HUDEP-2 (cell line): Measurements from ENCODE around the gene LIMK2.
A peak's percentile ranks its signal among the peaks of the same experiment; 100 is the strongest.

Experiments used
- DNase-seq, 76 experiments: peaks; one replicate each; lab custom pipeline; 2025; ENCODE audit not compliant: unreplicated experiment in 76 of 76; lab: John Stamatoyannopoulos, UW

The LIMK2 gene

DNA sequence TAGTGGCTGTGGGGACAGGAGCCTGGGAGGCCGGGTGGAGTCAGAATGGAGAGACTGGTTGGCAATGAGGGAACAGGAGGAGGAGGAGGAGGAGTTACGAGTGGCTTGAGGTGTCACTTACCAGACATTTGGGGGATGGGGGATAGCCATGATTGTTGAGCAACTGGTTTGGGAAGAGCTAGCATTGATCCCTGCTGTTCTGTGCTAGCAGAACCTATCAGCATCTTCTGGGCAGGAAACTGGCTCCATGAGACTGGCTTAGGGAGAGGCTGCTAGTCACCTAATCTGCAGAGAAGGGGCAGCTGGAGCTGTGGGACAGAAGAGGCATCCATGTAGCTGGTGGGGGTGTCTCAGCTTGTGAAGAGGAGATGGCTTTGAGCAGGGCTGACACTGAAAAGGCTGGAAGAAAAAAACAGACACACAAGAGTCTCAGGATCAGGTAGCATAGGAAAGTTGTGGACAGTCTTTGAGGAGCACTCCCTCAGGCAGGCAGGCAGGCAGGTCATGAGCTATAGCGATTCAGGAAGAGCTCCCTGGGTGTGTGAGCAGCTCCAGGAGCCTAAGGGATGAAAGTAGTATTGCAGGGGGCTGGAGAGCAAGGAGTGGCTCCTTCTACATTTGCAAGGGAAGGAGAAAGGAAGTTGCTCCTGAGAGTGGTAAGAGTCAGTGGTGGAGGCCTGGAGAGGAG lies 57.9 kb downstream of the LIMK2 start:
- no peak for DNase-seq

DNA sequence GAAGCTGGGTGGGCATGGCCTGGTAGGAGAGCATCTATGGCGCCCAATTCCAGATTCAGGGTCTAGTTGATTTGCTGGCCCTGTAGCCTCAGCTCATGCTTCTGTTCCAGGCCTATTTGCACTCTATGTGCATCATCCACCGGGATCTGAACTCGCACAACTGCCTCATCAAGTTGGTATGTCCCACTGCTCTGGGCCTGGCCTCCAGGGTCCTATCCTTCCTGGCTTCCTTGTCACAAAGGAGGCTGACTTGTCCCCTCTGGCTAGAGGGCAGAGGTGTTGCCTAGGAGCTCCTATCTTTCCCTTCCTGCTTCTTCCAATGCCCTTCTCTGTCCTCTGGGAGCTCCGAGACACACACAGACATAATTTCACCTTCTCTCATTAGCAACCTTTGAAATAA lies 58.9 kb downstream of the LIMK2 start:
- DNase-seq, result no peak

DNA sequence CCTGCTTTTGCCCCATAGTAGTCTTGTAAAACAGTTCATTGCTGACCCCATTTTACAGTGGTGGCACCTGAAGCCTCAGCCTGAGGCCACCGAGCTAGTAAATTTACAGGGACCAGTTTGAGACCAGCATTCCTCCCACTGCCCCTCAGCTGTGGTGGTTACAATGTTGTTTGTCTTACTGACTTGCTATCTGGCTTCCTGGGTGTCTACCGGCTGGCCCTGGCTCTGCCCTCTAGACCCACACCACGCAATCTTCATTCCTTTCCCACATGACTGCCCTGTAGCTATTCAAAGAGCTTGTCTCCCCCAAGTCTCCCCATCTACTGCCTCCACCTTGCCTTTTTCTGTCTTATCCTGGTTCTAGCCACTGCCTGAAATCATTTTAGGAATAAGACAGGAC lies 59.4 kb downstream of the LIMK2 start:
- no peak for DNase-seq

DNA sequence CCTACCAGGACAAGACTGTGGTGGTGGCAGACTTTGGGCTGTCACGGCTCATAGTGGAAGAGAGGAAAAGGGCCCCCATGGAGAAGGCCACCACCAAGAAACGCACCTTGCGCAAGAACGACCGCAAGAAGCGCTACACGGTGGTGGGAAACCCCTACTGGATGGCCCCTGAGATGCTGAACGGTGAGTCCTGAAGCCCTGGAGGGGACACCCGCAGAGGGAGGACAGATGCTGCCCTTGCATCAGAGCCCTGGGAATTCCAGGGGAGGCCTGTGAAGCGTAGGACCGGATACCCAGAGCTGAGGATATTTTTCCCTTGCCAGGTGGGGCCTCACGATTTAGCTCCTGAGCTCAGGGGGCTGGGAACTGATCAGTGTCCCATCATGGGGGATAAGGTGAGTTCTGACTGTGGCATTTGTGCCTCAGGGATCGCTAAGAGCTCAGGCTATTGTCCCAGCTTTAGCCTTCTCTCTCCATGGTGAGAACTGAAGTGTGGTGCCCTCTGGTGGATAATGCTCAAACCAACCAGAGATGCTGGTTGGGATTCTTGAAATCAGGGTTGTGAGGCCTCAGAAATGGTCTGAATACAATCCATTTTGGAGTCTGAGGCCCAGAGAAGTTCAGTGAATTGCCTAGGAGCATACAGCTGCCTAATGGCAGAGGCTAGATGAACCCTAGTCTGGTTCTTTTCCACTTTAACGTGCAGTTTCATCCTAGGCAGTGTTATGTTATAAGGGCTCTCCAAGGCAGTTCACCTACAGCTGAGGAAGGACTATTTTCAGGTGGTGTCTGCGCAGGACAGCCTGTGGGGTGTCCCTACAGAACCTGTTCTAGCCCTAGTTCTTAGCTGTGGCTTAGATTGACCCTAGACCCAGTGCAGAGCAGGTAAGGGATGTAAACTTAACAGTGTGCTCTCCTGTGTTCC lies 60.7 kb downstream of the LIMK2 start:
- DNase-seq, result peak in 42 of 76 experiments; percentile 1 to 54 (median 18)

DNA sequence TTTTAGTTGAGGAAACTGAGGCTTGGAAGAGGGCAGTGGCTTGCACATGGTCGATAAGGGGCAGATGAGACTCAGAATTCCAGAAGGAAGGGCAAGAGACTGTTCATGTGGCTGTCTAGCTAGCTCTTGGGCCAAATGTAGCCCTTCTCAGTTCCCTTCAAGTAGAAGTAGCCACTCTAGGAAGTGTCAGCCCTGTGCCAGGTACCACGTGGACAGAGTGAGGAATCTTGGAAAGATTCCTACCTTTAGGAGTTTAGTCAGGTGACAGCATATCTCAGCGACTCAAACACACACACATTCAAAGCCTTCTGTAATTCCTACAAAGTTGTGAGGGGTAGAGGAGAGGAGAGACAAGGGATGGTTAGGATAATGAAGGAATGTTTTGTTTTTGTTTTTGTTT lies 61.9 kb downstream of the LIMK2 start:
- DNase-seq, result no peak

DNA sequence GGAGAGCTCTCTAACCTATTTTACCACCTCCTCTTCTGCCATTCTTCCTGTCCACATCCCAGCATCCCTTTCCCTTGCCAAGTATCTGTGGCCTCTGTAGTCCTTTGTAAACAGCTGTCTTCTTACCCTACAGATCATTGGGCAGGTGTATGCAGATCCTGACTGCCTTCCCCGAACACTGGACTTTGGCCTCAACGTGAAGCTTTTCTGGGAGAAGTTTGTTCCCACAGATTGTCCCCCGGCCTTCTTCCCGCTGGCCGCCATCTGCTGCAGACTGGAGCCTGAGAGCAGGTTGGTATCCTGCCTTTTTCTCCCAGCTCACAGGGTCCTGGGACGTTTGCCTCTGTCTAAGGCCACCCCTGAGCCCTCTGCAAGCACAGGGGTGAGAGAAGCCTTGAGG lies 62.9 kb downstream of the LIMK2 start:
- DNase-seq, result no peak

DNA sequence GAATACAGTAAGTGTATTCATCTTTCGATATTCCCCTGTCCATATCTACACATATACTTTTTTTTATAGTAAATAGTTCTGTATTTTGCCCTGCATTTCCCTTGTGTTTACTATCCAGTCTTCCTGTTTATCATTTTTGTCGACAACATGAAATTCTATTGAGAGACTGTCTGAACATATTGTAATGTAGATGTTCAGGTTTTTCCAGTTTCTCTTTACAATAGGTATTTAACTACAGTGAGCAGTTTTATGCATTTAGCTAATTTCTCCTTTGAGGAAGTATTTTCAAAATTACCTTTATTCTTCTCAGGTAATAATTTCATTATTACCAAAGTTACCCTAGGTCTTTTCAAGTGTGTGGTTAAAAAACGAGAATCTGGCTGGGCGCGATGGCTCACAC lies 63.5 kb downstream of the LIMK2 start:
- DNase-seq, result no peak

DNA sequence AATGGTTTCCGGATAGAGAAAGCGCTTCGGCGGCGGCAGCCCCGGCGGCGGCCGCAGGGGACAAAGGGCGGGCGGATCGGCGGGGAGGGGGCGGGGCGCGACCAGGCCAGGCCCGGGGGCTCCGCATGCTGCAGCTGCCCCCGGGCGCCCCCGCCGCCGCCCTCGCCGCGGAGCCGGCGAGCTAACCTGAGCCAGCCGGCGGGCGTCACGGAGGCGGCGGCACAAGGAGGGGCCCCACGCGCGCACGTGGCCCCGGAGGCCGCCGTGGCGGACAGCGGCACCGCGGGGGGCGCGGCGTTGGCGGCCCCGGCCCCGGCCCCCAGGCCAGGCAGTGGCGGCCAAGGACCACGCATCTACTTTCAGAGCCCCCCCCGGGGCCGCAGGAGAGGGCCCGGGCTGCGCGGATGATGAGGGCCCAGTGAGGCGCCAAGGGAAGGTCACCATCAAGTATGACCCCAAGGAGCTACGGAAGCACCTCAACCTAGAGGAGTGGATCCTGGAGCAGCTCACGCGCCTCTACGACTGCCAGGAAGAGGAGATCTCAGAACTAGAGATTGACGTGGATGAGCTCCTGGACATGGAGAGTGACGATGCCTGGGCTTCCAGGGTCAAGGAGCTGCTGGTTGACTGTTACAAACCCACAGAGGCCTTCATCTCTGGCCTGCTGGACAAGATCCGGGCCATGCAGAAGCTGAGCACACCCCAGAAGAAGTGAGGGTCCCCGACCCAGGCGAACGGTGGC lies 64.5 kb downstream of the LIMK2 start:
- no peak for DNase-seq

DNA sequence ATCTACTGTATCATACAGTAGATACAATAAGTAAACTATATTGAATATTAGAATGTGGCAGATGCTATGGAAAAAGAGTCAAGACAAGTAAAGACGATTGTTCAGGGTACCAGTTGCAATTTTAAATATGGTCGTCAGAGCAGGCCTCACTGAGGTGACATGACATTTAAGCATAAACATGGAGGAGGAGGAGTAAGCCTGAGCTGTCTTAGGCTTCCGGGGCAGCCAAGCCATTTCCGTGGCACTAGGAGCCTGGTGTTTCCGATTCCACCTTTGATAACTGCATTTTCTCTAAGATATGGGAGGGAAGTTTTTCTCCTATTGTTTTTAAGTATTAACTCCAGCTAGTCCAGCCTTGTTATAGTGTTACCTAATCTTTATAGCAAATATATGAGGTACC lies 65.6 kb downstream of the LIMK2 start:
- no peak for DNase-seq

DNA sequence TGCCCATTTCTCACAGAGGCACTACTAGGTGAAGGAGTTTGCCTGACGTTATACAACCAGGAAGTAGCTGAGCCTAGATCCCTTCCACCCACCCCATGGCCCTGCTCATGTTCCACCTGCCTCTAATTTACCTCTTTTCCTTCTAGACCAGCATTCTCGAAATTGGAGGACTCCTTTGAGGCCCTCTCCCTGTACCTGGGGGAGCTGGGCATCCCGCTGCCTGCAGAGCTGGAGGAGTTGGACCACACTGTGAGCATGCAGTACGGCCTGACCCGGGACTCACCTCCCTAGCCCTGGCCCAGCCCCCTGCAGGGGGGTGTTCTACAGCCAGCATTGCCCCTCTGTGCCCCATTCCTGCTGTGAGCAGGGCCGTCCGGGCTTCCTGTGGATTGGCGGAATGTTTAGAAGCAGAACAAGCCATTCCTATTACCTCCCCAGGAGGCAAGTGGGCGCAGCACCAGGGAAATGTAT lies 66.1 kb downstream of the LIMK2 start:
- DNase-seq, result no peak

DNA sequence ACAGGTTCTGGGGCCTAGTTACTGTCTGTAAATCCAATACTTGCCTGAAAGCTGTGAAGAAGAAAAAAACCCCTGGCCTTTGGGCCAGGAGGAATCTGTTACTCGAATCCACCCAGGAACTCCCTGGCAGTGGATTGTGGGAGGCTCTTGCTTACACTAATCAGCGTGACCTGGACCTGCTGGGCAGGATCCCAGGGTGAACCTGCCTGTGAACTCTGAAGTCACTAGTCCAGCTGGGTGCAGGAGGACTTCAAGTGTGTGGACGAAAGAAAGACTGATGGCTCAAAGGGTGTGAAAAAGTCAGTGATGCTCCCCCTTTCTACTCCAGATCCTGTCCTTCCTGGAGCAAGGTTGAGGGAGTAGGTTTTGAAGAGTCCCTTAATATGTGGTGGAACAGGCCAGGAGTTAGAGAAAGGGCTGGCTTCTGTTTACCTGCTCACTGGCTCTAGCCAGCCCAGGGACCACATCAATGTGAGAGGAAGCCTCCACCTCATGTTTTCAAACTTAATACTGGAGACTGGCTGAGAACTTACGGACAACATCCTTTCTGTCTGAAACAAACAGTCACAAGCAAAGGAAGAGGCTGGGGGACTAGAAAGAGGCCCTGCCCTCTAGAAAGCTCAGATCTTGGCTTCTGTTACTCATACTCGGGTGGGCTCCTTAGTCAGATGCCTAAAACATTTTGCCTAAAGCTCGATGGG lies 66.7 kb downstream of the LIMK2 start:
- DNase-seq, result no peak

DNA sequence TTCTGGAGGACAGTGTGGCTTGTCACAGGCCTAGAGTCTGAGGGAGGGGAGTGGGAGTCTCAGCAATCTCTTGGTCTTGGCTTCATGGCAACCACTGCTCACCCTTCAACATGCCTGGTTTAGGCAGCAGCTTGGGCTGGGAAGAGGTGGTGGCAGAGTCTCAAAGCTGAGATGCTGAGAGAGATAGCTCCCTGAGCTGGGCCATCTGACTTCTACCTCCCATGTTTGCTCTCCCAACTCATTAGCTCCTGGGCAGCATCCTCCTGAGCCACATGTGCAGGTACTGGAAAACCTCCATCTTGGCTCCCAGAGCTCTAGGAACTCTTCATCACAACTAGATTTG lies 67.2 kb downstream of the LIMK2 start:
- DNase-seq, result no peak

DNA sequence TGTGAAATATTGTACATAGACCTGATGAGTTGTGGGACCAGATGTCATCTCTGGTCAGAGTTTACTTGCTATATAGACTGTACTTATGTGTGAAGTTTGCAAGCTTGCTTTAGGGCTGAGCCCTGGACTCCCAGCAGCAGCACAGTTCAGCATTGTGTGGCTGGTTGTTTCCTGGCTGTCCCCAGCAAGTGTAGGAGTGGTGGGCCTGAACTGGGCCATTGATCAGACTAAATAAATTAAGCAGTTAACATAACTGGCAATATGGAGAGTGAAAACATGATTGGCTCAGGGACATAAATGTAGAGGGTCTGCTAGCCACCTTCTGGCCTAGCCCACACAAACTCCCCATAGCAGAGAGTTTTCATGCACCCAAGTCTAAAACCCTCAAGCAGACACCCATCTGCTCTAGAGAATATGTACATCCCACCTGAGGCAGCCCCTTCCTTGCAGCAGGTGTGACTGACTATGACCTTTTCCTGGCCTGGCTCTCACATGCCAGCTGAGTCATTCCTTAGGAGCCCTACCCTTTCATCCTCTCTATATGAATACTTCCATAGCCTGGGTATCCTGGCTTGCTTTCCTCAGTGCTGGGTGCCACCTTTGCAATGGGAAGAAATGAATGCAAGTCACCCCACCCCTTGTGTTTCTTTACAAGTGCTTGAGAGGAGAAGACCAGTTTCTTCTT lies 67.9 kb downstream of the LIMK2 start:
- no peak for DNase-seq

DNA sequence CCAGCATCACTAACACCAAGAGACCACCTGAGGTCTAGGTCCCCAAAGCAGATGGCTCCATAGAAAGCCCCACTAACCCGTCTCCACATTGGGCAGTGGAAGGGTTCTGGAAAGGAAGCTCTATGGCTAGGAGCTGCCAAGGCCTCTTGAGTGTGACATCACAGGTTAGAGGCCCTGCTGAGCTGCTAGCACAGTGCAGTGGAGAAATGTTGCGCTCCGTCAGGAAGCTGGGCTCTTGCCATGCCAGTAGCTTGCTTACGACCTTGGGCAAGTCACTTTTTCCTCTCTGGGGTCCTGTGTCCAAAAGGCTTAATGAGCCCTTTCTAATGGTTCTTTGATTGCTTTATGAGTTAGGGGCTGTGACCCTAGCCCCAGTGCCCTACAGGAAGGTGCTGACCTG lies 69.6 kb downstream of the LIMK2 start:
- DNase-seq, result no peak

DNA sequence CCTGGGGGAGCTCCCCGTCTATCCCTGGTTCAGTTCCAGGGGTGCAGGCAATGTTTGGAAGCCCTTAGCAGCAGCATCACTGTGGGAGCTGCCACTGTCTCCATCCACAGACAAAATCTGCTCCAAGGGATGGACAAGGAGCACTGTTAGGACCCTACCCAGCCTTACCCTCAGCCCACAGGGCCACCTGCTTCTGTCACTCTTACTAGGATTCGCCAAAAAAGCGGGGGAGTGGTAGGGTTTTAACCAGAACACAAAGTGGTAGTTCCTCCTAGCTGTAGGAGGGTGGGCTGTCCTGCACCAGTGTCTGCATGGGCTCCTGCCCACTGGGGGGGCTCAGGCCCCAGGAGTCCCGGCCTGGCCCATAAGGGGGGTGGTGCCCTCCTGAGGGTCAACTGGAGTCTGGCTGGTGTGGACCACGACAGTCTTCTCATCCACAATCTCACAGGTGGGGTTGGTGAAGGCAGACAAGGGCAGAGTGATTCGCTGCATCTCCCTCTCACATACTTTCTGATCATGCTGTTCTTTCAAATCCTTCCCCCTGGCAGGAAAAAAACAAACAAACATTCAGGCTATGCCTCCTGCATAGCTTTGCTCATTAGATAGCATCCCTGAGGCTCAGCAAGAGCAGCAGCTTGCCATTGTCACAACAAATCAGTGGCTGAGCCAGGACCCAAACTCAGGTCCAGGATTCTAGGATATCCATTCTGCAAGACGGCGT lies 70.8 kb downstream of the LIMK2 start:
- DNase-seq, result no peak

DNA sequence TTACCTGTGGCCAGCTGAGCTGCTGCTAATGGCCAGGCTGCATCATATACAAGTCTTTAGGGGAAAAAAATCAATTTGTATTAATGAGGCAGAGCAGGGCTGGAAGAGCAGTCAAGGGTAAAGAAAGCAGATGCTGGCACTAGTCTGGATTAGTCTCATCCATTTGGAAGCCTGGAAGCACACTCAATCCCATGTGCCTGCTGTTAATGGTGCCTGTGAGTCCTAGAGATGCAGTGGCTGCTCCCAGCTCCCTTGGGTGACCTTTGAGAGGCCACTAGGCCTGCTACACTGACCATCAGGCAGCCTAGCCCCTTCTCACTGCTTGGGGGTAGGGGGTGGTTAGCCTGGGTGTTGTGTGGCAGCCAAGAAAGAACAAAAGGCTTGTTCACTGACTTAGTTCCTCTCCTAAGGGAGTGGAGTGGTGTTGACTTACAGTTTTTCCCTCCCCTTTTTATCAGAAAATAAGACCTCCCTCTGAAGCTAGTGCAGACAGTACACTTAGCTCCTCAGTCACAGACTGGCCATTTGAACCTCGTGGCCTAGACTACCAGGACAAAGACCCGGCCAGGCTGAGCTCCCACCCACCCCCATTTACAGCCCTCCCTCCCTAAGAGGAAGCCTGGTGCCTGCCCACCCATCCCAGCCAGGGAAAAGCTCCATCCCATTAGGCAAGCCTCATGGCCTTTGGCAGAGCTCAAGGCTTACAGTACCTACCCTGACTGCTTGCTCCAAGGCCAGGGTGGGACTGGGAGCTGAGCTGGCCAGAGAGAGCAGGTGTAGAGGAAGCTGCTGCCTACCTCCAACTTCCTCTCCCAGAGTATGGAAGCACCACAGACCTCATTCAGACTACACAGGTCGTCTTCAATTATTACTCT lies 72.4 kb downstream of the LIMK2 start:
- DNase-seq, result no peak

DNA sequence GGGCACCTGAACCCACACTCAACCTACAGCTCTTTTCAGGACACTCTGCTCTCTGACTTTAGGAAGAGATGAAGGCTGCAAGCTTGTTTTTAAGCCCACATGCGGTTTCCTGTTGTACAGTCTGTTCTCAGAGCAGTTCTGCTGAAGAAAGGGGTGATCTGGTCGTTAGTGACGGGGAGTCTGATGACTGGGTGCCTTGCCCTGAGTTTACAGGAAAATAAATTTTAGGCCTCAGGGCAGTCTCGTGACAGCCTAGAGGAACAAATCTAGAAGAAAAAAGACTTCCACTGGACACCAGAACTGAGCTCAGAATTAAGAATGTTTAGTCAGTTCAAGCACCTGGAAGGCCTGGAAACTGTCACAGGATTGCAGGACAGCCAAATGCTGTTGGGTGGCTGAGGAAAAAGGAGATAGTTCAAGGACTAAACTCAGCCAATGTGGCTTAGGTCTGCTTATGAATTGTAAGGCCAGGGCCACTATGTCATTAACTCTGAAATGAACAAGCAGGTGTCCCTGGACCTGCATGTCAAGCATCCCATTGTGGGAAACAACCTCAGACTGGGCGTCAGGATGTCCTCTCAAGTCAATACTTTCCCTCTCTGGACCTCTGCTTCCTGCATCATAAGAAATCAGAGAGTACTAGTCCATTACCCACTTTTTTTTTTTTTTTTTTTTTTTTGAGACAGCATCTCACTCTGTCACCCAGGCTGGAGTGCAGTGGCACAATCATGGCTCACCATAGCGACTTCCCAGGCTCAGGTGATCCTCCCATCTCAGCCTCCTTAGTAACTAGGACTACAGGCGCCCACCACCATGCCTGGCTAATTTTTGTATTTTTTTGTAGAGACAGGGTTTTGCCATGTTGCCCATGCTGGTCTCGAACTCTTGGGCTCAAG lies 74.5 kb downstream of the LIMK2 start:
- no peak for DNase-seq
